T-helper 9 cell (primary cell): Measurements from ENCODE around the gene CDYL.
"Not testable (repeated sequence)": the region's sequence is repeated elsewhere in the genome, so short reads cannot be mapped to it uniquely, and the experiment has no call there.

Experiments
- DNase-seq: peaks from one replicate; pipeline ENCODE4 v3.0.0-alpha.2; 2020

The CDYL gene

GRCh38 chr6:4848382-4849068, 72.3 kb downstream of the CDYL start:
- DNase-seq: no peak

GRCh38 chr6:4849226-4850022, 73.2 kb downstream of the CDYL start:
- DNase-seq: no peak

GRCh38 chr6:4851035-4851434, 74.8 kb downstream of the CDYL start:
- DNase-seq: no peak

GRCh38 chr6:4852186-4852585, 76.0 kb downstream of the CDYL start:
- DNase-seq: not testable (repeated sequence)

GRCh38 chr6:4852938-4853337, 76.7 kb downstream of the CDYL start:
- no peak for DNase-seq

- DNase-seq: no peak
Observed at GRCh38 chr6:4853349-4853748, 77.1 kb downstream of the CDYL start.

- no peak for DNase-seq
Observed at GRCh38 chr6:4853782-4854511, 77.7 kb downstream of the CDYL start.

- DNase-seq: no peak
Observed at GRCh38 chr6:4856785-4857184, 80.6 kb downstream of the CDYL start.

GRCh38 chr6:4858194-4859015, 82.2 kb downstream of the CDYL start:
- DNase-seq: no peak

GRCh38 chr6:4860387-4860786, 84.2 kb downstream of the CDYL start:
- no peak for DNase-seq

- DNase-seq: no peak
Observed at GRCh38 chr6:4861564-4861963, 85.4 kb downstream of the CDYL start.

- no peak for DNase-seq
Observed at GRCh38 chr6:4864519-4864918, 88.3 kb downstream of the CDYL start.

GRCh38 chr6:4865006-4865405, 88.8 kb downstream of the CDYL start:
- DNase-seq: not testable (repeated sequence)

GRCh38 chr6:4870821-4871494, 94.8 kb downstream of the CDYL start:
- DNase-seq: no peak

GRCh38 chr6:4871825-4872224, 95.6 kb downstream of the CDYL start:
- no peak for DNase-seq

- no peak for DNase-seq
Observed at GRCh38 chr6:4872841-4873240, 96.6 kb downstream of the CDYL start.

GRCh38 chr6:4873928-4874327, 97.7 kb downstream of the CDYL start:
- no peak for DNase-seq

- DNase-seq: no peak
Observed at GRCh38 chr6:4879741-4880275, 103.6 kb downstream of the CDYL start.

GRCh38 chr6:4880363-4880762, 104.2 kb downstream of the CDYL start:
- no peak for DNase-seq

- DNase-seq: no peak
Observed at GRCh38 chr6:4883298-4883697, 107.1 kb downstream of the CDYL start.

GRCh38 chr6:4884646-4885340, 108.6 kb downstream of the CDYL start:
- no peak for DNase-seq
